Neural progenitor cell (in vitro differentiated cells): ENCODE data around the gene OBP2A. TPM values are rescaled to one million over a fixed set of nuclear protein-coding genes. Genes with fewer than 3 reads are reported as not detected.
"Not testable (repeated sequence)": the region's sequence is repeated elsewhere in the genome, so short reads cannot be mapped to it uniquely, and the experiment has no call there.

ENCODE experiments used
- DNase-seq: peaks from one replicate; pipeline ENCODE4 v3.0.0-alpha.2; 2016; ENCODE audit warnings: low spot score
- H2AFZ ChIP-seq: fragments of 200-600 bp; sonication (generic); replicated peaks from 2 replicates; pipeline ENCODE4 v1.6.1; 2016; ENCODE audit warnings: antibody characterized with exemption
- H3F3A ChIP-seq: fragments of 200-600 bp; sonication (generic); 2 replicates; pipeline ENCODE4 v1.6.1; 2016; ENCODE audit warnings: antibody characterized with exemption, low read depth
- H3K27ac ChIP-seq: fragments of 200-600 bp; sonication (generic); 2 replicates; pipeline ENCODE4 v1.5.1; 2016; ENCODE audit warnings: mild to moderate bottlenecking
- H3K27me3 ChIP-seq: fragments of 200-600 bp; sonication (generic); 2 replicates; pipeline ENCODE4 v1.6.1; 2016; ENCODE audit warnings: mild to moderate bottlenecking, moderate library complexity
- H3K36me3 ChIP-seq: fragments of 200-600 bp; sonication (generic); 2 replicates; pipeline ENCODE4 v1.5.1; 2016
- H3K4me1 ChIP-seq: fragments of 200-600 bp; sonication (generic); 2 replicates; pipeline ENCODE4 v1.6.1; 2016; ENCODE audit warnings: mixed run types
- H3K4me2 ChIP-seq: fragments of 200-600 bp; sonication (generic); 2 replicates; pipeline ENCODE4 v1.6.1; 2016
- H3K4me3 ChIP-seq: fragments of 200-600 bp; sonication (generic); 2 replicates; pipeline ENCODE4 v1.5.1; 2016
- H3K79me2 ChIP-seq: fragments of 200-600 bp; sonication (generic); 2 replicates; pipeline ENCODE4 v1.6.1; 2016; ENCODE audit warnings: low read depth
- H3K9ac ChIP-seq: fragments of 200-600 bp; sonication (generic); 2 replicates; pipeline ENCODE4 v1.6.1; 2016
- H3K9me3 ChIP-seq: fragments of 200-600 bp; sonication (generic); 2 replicates; pipeline ENCODE4 v1.5.1; 2016; ENCODE audit warnings: low read depth
- H4K20me1 ChIP-seq: fragments of 200-600 bp; sonication (generic); 2 replicates; pipeline ENCODE4 v1.6.1; 2016; ENCODE audit warnings: low read depth
- H3K27ac Mint-ChIP-seq: 3 replicates; pipeline ENCODE4 v1.8.0; 2021; ENCODE audit warnings: mixed read lengths
- H3K27me3 Mint-ChIP-seq: 2 replicates; pipeline ENCODE4 v1.8.0; 2022; ENCODE audit warnings: low read depth, mild to moderate bottlenecking, inconsistent platforms, moderate library complexity, mixed read lengths; ENCODE audit not compliant: insufficient read depth
- H3K36me3 Mint-ChIP-seq: 3 replicates; pipeline ENCODE4 v1.8.0; 2021; ENCODE audit warnings: mixed read lengths
- H3K4me1 Mint-ChIP-seq: 3 replicates; pipeline ENCODE4 v1.8.0; 2021; ENCODE audit warnings: mixed read lengths
- H3K4me3 Mint-ChIP-seq: 3 replicates; pipeline ENCODE4 v1.8.0; 2021; ENCODE audit warnings: mild to moderate bottlenecking, moderate library complexity, mixed read lengths
- H3K9me3 Mint-ChIP-seq: 3 replicates; pipeline ENCODE4 v1.8.0; 2020; ENCODE audit warnings: mixed read lengths
- EZH2 ChIP-seq: fragments of 200-600 bp; sonication (generic); IDR thresholded peaks from 2 replicates; pipeline ENCODE4 v1.6.1; 2017; ENCODE audit warnings: antibody characterized with exemption, mild to moderate bottlenecking, moderate library complexity
- EZH2phosphoT487 ChIP-seq: fragments of 200-600 bp; sonication (generic); IDR thresholded peaks from 2 replicates; pipeline ENCODE4 v1.6.1; 2017; ENCODE audit warnings: antibody characterized with exemption
- total RNA-seq: library from RNA; depleted of rRNA; stranded (reverse); fragments of >200 nt; gene quantifications from 2 replicates; pipeline ENCODE4 v1.2.3, GENCODE V29; 2015; ENCODE audit warnings: low replicate concordance
- TF ChIP-seq, protein P1 (sequence below): fragments of 200-600 bp; sonication (generic); IDR thresholded peaks from 2 replicates; pipeline ENCODE4 v1.5.1; 2017; ENCODE audit warnings: antibody characterized with exemption, mild to moderate bottlenecking

The OBP2A gene
- total RNA-seq, 1 donor from 2014 or later = not detected

DNA sequence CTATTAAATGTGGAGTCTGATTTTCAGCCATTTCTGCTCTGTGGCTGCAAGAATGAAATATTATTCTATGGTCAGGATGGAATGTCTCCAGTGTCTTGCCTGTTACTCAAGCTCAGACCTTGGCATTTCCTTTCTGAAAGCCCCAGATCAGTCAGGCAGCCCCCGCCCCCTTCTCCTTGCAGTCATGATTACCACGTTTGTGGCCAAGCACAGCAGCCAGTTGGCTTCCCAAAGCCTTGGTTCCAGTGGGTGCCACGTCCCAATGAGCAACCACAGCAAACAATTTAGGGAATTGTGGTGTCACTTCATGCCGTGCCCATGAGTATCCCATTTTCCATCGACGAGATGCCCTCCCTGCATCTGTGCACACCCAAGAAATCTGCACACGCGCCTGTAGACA is 9.7 kb upstream of the OBP2A start:
- Histone ChIP-seq H3K4me3 (no peak overlapping the region), H3K27ac (no peak overlapping the region), H2AFZ (no peak overlapping the region), H4K20me1 (no peaks in the 10 kb centered on the region), H3F3A (no peaks in the 10 kb centered on the region), H3K9me3 (no peaks in the 10 kb centered on the region), H3K4me1 (no peaks in the 10 kb centered on the region), H3K27me3 (no peaks in the 10 kb centered on the region), H3K79me2 (no peaks in the 10 kb centered on the region), H3K9ac (no peak overlapping the region), H3K36me3 (no peaks in the 10 kb centered on the region), H3K4me2 (no peak overlapping the region)
- Mint-ChIP-seq H3K4me1 (no peaks in the 10 kb centered on the region), H3K9me3 (no peaks in the 10 kb centered on the region), H3K27me3 (peaks cover 17% of the 10 kb centered on the region), H3K27ac (no peak overlapping the region), H3K4me3 (no peak overlapping the region), H3K36me3 (no peaks in the 10 kb centered on the region)
- no peak for DNase-seq
- TF ChIP-seq, protein P1, sequence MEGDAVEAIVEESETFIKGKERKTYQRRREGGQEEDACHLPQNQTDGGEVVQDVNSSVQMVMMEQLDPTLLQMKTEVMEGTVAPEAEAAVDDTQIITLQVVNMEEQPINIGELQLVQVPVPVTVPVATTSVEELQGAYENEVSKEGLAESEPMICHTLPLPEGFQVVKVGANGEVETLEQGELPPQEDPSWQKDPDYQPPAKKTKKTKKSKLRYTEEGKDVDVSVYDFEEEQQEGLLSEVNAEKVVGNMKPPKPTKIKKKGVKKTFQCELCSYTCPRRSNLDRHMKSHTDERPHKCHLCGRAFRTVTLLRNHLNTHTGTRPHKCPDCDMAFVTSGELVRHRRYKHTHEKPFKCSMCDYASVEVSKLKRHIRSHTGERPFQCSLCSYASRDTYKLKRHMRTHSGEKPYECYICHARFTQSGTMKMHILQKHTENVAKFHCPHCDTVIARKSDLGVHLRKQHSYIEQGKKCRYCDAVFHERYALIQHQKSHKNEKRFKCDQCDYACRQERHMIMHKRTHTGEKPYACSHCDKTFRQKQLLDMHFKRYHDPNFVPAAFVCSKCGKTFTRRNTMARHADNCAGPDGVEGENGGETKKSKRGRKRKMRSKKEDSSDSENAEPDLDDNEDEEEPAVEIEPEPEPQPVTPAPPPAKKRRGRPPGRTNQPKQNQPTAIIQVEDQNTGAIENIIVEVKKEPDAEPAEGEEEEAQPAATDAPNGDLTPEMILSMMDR = no peak
- TF ChIP-seq EZH2phosphoT487 = no peak
- TF ChIP-seq EZH2 = no peak

DNA sequence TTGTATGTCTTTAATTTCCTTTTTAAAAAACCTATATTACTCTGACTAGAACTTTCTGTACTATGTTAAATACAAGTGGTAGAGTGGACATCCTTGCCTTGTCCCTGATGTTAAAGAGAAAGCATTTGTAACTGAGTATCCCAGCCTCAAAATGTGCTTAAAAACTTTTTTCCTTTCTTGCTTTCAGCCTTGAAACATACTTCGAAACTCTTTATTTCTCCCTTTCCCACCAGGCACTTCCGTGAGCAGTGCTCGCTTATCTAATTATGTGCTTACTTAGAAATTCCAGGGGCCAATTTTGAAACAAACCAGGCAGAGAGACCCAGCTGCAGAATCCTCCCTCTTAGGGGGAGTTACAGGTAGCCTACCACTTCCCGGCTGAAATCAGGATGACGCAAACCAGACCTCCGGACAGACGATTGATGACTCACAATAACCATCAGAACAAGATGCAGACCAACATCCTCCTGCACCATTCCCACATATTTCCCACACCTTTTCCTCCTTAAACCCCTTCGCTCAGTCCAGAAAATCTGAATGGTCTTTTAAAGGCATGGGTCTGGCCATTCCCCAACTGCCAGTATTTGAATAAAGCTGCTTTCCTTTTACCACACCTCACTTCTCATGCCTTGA is 2.5 kb upstream of the OBP2A start:
- not testable (repeated sequence) for H3K79me2 ChIP-seq, H3K36me3 ChIP-seq, H3K4me3 ChIP-seq, H3K27me3 ChIP-seq, H3K9me3 ChIP-seq, H3K4me1 Mint-ChIP-seq, DNase-seq, H2AFZ ChIP-seq, H3K4me3 Mint-ChIP-seq, H4K20me1 ChIP-seq, H3K27ac ChIP-seq, H3K27ac Mint-ChIP-seq, H3F3A ChIP-seq, H3K4me2 ChIP-seq, H3K36me3 Mint-ChIP-seq, H3K4me1 ChIP-seq, H3K9me3 Mint-ChIP-seq, H3K9ac ChIP-seq
- peaks cover 12% of the 10 kb centered on the region for H3K27me3 Mint-ChIP-seq

DNA sequence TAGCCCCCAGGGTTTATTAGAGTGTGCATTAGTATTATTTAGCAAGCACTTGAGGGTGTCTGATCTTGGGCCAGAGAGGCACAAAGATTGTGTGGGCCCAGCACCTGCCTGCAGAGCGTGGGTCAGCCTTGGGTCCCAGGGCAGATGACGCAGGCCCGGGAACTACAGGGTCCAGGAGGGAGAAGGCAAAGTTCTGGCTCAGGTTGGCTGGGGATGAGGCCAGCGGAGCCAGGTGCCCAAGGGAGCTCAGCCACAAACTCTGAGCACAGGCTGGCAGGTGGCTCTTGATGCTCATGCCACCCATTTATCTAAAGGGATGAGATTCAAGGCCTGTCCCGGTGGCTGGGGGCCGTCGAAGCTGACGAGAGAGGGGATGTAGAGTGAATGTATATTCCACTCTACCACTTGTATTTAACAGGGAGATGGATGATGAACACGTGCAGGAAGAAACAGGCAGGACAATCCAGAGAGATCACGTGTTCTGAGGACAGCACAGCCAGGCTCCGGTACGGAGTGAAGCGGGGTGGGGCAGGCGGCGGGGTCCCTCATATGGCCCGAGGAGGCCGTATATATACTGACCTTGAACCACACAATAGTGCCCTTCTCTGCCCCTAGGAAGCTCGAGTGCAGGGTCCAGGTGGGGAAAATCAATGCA is 818 bp upstream of the OBP2A start:
- no peak for DNase-seq
- H3K9me3 Mint-ChIP-seq = peaks cover 2% of the 10 kb centered on the region
- Histone ChIP-seq H3K36me3 (no peaks in the 10 kb centered on the region), H3K27ac (no peak overlapping the region), H3K9me3 (no peaks in the 10 kb centered on the region), H3K4me2 (no peak overlapping the region), H3K27me3 (no peaks in the 10 kb centered on the region), H3K4me1 (no peaks in the 10 kb centered on the region), H4K20me1 (no peaks in the 10 kb centered on the region), H2AFZ (no peak overlapping the region), H3F3A (no peaks in the 10 kb centered on the region), H3K4me3 (no peak overlapping the region), H3K9ac (no peak overlapping the region), H3K79me2 (no peaks in the 10 kb centered on the region)
- TF ChIP-seq, protein P1 = no peak
- TF ChIP-seq EZH2phosphoT487 = no peak
- TF ChIP-seq EZH2 = no peak
- H3K4me3 Mint-ChIP-seq = no peak overlapping the region
- peaks cover 6% of the 10 kb centered on the region for H3K27me3 Mint-ChIP-seq
- H3K36me3 Mint-ChIP-seq = no peaks in the 10 kb centered on the region
- H3K4me1 Mint-ChIP-seq = no peaks in the 10 kb centered on the region
- no peak overlapping the region for H3K27ac Mint-ChIP-seq

DNA sequence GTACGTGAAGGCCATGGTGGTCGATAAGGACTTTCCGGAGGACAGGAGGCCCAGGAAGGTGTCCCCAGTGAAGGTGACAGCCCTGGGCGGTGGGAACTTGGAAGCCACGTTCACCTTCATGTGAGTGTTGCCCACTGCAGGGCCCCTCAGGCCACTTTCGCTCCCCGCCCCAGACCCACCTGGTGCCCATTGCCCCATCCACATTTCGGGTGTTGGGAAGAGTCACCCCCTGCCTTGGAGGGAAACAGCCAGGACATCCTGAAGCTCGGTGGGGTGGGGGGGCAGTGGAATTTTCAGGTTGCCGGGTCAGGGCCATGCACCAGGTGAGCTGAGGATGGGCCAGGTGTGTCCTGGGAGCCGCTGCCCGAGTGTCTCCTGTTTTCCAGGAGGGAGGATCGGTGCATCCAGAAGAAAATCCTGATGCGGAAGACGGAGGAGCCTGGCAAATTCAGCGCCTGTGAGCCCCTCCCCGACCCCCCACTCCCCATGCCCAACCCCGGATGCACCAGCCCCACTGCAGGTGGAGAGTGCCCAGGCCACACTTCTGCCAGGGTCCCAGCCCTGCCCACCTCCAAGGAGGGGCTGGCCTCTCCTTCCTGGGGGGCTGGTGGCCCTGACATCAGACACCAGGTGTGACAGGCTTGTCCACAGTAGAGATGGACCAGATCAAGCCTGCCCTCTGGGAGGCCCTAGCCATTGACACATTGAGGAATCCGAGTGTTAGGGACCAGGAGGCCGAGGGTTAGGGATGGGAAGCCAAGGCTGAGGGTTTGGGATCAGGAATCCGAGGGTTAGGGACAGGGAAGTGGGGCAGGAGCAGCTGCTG is 1.1 kb downstream of the OBP2A start:
- not testable (repeated sequence) for H3K4me1 Mint-ChIP-seq, H3K4me3 Mint-ChIP-seq, H3K27me3 Mint-ChIP-seq, H3K27ac ChIP-seq, H3K36me3 ChIP-seq, H3K36me3 Mint-ChIP-seq, H3K27me3 ChIP-seq, H3K4me3 ChIP-seq, DNase-seq, H3K4me2 ChIP-seq, H3K4me1 ChIP-seq, H3K79me2 ChIP-seq, H3K9me3 Mint-ChIP-seq, H4K20me1 ChIP-seq, H3K9me3 ChIP-seq, H2AFZ ChIP-seq, H3F3A ChIP-seq, H3K9ac ChIP-seq, H3K27ac Mint-ChIP-seq
